Panc1 (cell line): ENCODE data around the gene FAM184B.

ENCODE experiments used
- POLR2AphosphoS5 ChIP-seq: IDR thresholded peaks from 2 replicates; pipeline ENCODE4 v1.6.1; 2012; ENCODE audit warnings: mild to moderate bottlenecking, low read depth, low read length, moderate library complexity
- TF ChIP-seq, protein P1 (sequence below): fragments of 450-650 bp; IDR thresholded peaks from 2 replicates; pipeline ENCODE4 v1.5.1; 2017; ENCODE audit warnings: mild to moderate bottlenecking

DNA sequence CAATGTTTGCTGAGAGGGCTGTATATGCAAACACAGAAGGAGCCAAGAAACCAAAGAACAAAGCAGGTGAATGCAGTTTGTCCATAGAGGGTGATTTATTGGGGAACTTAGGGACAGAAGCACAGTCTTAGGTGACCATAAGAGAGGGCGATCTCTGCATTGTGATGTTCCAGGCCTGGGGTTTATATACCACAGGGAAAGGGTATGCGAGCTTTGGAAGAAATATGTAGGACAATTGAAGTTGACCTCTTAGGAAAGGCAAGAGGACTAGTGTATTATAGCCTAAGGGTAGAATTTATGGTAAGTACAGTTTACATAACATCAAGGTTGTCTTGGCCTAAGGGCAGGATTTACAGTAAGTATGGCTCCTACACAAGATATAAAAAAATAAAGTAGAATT lies 27.8 kb downstream of the FAM184B start:
- TF ChIP-seq, protein P1, sequence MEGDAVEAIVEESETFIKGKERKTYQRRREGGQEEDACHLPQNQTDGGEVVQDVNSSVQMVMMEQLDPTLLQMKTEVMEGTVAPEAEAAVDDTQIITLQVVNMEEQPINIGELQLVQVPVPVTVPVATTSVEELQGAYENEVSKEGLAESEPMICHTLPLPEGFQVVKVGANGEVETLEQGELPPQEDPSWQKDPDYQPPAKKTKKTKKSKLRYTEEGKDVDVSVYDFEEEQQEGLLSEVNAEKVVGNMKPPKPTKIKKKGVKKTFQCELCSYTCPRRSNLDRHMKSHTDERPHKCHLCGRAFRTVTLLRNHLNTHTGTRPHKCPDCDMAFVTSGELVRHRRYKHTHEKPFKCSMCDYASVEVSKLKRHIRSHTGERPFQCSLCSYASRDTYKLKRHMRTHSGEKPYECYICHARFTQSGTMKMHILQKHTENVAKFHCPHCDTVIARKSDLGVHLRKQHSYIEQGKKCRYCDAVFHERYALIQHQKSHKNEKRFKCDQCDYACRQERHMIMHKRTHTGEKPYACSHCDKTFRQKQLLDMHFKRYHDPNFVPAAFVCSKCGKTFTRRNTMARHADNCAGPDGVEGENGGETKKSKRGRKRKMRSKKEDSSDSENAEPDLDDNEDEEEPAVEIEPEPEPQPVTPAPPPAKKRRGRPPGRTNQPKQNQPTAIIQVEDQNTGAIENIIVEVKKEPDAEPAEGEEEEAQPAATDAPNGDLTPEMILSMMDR = no peak
- TF ChIP-seq POLR2AphosphoS5 = no peak
